ENCODE measurements around the gene YKT6. TPM values are rescaled to one million over a fixed set of nuclear protein-coding genes. Genes with fewer than 3 reads are reported as not detected.

Gene YKT6
- total and polyA plus RNA-seq, 2 of the 8 experiments (the other 6 are each of a cell fraction or from before 2014, with no cell fraction given): 75.3 to 103 TPM

DNA sequence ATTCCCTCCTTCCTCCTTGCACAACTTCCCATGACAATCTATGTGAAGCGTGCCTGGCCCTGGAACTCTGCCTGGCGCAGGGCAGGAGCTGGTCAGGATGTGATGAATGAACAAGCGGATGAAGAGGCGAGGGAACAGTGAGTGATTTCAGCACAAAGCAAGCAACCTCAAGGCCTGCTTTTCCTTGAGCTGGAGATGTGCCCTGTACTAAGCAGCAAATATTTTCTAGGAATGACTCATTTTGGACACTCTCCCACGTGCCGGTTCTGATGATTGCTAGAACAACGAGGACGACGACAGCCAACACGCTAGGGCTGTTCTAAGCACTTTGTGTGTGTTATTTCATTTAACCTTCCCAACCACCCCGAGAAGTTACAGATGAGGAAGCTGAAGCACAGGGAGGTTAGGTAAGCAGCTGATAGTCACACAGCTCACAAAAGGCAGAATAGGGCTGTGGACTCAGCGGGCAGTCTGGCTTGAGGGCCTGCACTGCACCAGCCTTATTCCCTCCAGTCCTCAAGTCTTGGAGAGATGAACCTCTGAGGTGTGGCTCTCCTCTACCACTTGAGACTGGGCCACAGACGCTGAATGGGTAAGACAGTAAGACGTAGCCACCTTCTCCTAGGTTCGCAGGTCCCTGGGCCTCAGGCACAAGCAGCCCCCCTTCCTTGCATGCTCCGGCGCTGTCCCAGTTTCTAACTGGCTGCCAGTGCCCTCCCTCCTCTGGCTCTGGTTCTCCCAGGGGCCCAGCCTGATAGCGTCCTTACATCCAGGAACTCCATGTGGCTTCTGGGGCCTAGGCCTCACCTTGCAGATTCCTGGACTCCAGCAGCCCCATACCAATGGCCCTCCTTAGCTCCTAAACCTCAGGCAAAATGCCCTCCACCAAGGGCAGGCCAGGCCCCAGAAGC is 59.0 kb downstream of the YKT6 start:
- Histone ChIP-seq H2BK120ac (replicated peaks; ENCODE audit: low read depth, low read length) (no peak overlapping the region), H2BK12ac (ENCODE audit: low read depth, low read length) (no peak overlapping the region), H4K91ac (replicated peaks; ENCODE audit: insufficient read length, low read length) (no peak overlapping the region), H3K4me3 (ENCODE audit: extremely low read depth in 1 of 4, insufficient read depth in 2 of 4, low read depth in 3 of 4, low read length in 4 of 4) (no peak overlapping the region), H2BK15ac (ENCODE audit: low read length) (no peak overlapping the region), H2BK5ac (ENCODE audit: low read depth, low read length) (no peak overlapping the region), H2AFZ (ENCODE audit: low read length) (no peak overlapping the region), H3K9ac (replicated peaks in 1 of 4; ENCODE audit: extremely low read depth in 1 of 4, low read depth in 3 of 4, low read length in 3 of 4) (no peak overlapping the region), H3K36me3 (ENCODE audit: control insufficient read depth in 2 of 4, insufficient read depth in 4 of 4, low read length in 3 of 4) (no peaks in the 10 kb centered on the region), H3K9me3 (ENCODE audit: insufficient read depth in 2 of 2, low read depth in 1 of 2, low read length in 1 of 2) (no peaks in the 10 kb centered on the region), H3K23ac (ENCODE audit: insufficient read length) (no peak overlapping the region), H4K8ac (ENCODE audit: extremely low read depth, insufficient read depth, low read length) (peak overlapping the region; percentile 31; the same call in 1 of the 2 replicates), H2AK5ac (ENCODE audit: low read depth, low read length) (no peak overlapping the region), H3K4me2 (ENCODE audit: insufficient read depth in 1 of 2, low read depth in 2 of 2, low read length in 2 of 2) (no peak overlapping the region), H3K4ac (replicated peaks; ENCODE audit: insufficient read length, low read depth, low read length) (no peak overlapping the region), H3K14ac (ENCODE audit: insufficient read length) (no peak overlapping the region), H3K23me2 (ENCODE audit: low read depth, low read length) (no peaks in the 10 kb centered on the region), H3K27ac (ENCODE audit: low read depth, low read length) (no peak overlapping the region), H3K79me2 (ENCODE audit: control insufficient read depth in 1 of 2, insufficient read depth in 2 of 2, low read length in 2 of 2) (no peaks in the 10 kb centered on the region), H3K4me1 (replicated peaks in 1 of 4; ENCODE audit: control insufficient read depth in 3 of 4, insufficient read depth in 4 of 4, low read length in 3 of 4) (peaks cover 0 to 6% (median 0%) of the 10 kb centered on the region in 4 experiments; a peak in 3 of 7 replicates), H3K79me1 (ENCODE audit: low read depth, low read length) (no peaks in the 10 kb centered on the region), H3K18ac (ENCODE audit: extremely low read depth, low read length) (no peak overlapping the region), H4K5ac (ENCODE audit: insufficient read length, low read depth, low read length) (no peak overlapping the region), H3K27me3 (replicated peaks in 1 of 4; ENCODE audit: control insufficient read depth in 3 of 4, extremely low read depth in 1 of 4, insufficient read depth in 3 of 4, low read length in 3 of 4) (no peaks in the 10 kb centered on the region; a peak in 1 of 7 replicates), H2BK20ac (ENCODE audit: low read length) (no peak overlapping the region), H3K56ac (replicated peaks; ENCODE audit: insufficient read length, low read depth, low read length) (no peak overlapping the region), H4K20me1 (replicated peaks in 1 of 2; ENCODE audit: control insufficient read depth in 1 of 2, insufficient read depth in 2 of 2, low read length in 2 of 2) (peaks cover 0 to 5% of the 10 kb centered on the region in 2 experiments)
- ChIA-PET POLR2A (ENCODE audit: partially characterized antibody) (no interaction called here), CTCF (ENCODE audit: partially characterized antibody) (interaction anchor here (0.9 to 3.6 kb wide), 10 partner anchors 9 to 275 kb away, joined by 3 to 15 read pairs (median 3); no protein-coding TSS in a partner anchor)
- 89% methylated on average over 18 of the region's 18 CpGs; no CpG with 5 or more reads in 1 of the 2 experiments for WGBS, 2 experiments (ENCODE audit: extremely low coverage in 1 of 2, insufficient coverage in 1 of 2, insufficient read length in 1 of 2, insufficient replicate concordance in 2 of 2, low coverage in 1 of 2, low lambda C conversion rate in 2 of 2, missing lambda C conversion rate in 1 of 2)
- DNase-seq (ENCODE audit: low read depth in 1 of 2, low spot score in 2 of 2) (no peak), FAIRE-seq (no peak)
- no peak for TF ChIP-seq EGR1 (IDR thresholded peaks at IDR 0.05; ENCODE audit: borderline replicate concordance, low read depth, low read length)
- TF ChIP-seq, protein P1, sequence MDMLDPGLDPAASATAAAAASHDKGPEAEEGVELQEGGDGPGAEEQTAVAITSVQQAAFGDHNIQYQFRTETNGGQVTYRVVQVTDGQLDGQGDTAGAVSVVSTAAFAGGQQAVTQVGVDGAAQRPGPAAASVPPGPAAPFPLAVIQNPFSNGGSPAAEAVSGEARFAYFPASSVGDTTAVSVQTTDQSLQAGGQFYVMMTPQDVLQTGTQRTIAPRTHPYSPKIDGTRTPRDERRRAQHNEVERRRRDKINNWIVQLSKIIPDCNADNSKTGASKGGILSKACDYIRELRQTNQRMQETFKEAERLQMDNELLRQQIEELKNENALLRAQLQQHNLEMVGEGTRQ (IDR thresholded peaks at IDR 0.05; ENCODE audit: low read length): no peak
- no peak for TF ChIP-seq RAD21 (IDR thresholded peaks at IDR 0.05 in 1 of 2, conservative IDR thresholded peaks at IDR 0.05 in 1 of 2; ENCODE audit: low read depth in 2 of 2, low read length in 2 of 2)
- no peak for TF ChIP-seq KDM5A (IDR thresholded peaks at IDR 0.05; ENCODE audit: low read length)
- TF ChIP-seq, protein P2, sequence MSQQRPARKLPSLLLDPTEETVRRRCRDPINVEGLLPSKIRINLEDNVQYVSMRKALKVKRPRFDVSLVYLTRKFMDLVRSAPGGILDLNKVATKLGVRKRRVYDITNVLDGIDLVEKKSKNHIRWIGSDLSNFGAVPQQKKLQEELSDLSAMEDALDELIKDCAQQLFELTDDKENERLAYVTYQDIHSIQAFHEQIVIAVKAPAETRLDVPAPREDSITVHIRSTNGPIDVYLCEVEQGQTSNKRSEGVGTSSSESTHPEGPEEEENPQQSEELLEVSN (IDR thresholded peaks at IDR 0.05): no peak
- no peak for TF ChIP-seq POLR2A (IDR thresholded peaks at IDR 0.05; ENCODE audit: control extremely low read depth in 1 of 2, low read depth in 2 of 2, low read length in 2 of 2)
- no peak for TF ChIP-seq CREB1 (IDR thresholded peaks at IDR 0.05)
- TF ChIP-seq, protein P3, sequence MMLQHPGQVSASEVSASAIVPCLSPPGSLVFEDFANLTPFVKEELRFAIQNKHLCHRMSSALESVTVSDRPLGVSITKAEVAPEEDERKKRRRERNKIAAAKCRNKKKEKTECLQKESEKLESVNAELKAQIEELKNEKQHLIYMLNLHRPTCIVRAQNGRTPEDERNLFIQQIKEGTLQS (IDR thresholded peaks at IDR 0.05; ENCODE audit: insufficient read depth, low read depth, low read length): no peak
- no peak for TF ChIP-seq SP1 (IDR thresholded peaks at IDR 0.05; ENCODE audit: low read depth, low read length)

Data from H1 (cell line).